ENCODE measurements around the gene SOX6.

Gene SOX6

DNA sequence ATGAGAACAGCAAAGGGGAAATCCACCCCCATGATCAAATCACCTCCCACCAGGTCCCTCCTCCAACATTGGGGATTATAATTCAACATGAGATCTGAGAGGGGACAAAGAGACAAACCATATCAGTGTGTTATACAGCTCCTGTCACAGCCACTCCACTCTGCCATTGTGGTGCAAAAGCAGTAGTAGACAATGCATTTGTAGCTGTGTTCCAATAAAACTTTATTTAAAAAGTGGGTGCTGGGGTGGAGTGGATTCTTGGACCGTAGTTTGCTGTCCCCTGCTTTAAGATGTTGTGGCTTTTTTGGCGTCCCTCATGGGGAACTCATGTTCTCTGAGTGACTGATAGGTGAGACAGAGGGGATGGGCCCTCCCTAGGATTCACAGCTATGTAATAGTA is 399.1 kb downstream of the SOX6 start:
- no peak for DNase-seq (ENCODE audit: low read depth)

- DNase-seq (ENCODE audit: low read depth), result no peak
Measured at GRCh38 chr11:15956302-15956701, 400.0 kb downstream of the SOX6 start.

GRCh38 chr11:15955595-15955994 is 400.8 kb downstream of the SOX6 start:
- no peak for DNase-seq (ENCODE audit: low read depth)

DNA sequence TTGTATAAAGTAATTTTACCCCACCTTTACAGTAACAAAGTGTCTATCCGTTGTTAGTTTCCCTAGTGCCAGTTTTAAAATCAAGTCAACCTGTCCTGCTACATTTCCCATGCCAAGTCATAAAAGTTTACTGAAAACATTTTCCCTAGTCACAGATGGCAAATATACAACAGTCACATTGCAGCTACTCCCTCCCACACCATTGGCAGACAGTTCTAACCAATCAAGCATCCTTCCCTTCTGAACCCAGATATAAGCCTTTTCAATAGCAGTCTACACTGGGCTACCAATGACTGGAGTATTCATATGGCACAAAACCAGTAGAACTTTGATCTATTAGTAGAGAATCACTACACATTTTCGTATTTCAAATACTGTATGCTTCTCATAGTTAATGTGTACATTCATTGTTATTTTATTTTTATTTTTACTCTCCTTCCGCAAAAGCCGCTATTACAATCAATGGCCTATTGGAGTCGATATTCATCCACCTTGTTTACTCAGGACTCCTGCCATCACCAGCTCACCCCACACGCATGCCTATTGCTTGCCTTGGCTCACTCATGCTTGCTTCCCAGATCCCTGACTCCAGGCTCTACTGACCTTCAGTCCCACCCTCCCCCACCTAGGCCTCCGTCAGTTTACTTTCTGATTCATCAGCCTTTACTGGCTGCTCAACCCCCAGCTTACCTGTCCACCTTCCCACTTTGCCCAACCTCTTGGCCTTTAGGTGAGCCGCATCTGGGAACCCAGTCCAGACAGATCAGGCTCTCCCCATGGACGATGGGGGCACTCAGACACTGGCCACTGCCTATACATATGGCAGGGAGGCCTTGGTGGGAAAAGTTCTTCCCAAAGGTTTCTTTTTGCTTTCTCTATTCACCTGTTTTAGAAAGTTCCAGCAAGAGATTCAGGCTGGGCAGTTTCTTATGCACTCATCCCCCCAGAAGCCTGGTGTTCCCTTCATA is 408.4 kb downstream of the SOX6 start:
- DNase-seq (ENCODE audit: low read depth), result no peak

GRCh38 chr11:15945726-15946125 is 410.6 kb downstream of the SOX6 start:
- DNase-seq (ENCODE audit: low read depth), result no peak

DNA sequence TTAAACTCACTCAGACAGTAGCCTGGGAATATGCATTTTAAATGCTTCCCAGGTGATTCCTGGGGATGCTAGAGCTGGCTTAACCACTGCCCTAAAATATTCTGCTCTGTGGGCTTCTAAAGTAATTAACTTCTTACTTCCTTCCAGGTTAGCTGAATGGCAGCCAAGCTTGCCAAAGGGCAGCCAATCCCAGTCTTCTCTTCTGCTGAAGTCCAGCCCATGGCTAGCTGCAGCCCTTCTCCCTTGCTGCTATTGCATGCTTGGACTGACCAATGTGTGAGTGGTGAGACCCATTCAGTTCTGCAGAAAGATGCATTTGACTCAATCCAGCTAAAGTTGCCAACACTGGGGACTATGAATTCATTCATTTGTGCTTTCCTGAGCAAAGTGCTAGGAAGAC is 411.9 kb downstream of the SOX6 start:
- no peak for DNase-seq (ENCODE audit: low read depth)

GRCh38 chr11:15943418-15944197 is 412.7 kb downstream of the SOX6 start:
- DNase-seq (ENCODE audit: low read depth), result no peak

GRCh38 chr11:15942936-15943335 is 413.4 kb downstream of the SOX6 start:
- no peak for DNase-seq (ENCODE audit: low read depth)

- no peak for DNase-seq (ENCODE audit: low read depth)
Measured at GRCh38 chr11:15942126-15942525, 414.2 kb downstream of the SOX6 start.

DNA sequence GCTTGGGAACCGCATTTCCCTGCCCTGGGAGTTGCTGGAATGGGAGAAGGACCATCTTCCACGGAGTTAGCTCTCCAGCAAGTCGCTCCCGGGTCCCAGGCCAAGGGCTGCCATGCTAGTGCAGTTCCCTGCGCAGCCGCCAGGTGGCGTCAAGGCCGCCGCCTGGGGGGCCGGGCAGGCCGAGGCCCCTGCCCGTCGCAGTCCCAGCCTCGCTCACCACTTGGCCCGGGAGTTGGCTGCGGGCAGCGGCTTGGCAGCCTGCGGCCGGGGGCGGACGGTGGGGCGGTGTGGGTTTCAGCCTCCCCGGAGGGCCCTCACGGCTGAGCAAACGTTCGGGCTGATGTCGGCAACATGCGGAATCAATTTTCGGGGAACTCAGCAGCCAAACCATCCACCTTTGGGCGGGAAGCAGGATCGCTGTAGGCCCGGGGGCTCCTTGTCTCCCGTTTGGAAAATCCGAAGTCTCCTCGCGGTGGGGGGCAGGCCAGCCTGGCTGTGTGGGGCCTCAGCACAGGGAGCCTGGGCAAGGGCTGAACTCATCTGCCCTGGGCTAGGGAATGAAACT is 415.1 kb downstream of the SOX6 start:
- DNase-seq (ENCODE audit: low read depth), result no peak

DNA sequence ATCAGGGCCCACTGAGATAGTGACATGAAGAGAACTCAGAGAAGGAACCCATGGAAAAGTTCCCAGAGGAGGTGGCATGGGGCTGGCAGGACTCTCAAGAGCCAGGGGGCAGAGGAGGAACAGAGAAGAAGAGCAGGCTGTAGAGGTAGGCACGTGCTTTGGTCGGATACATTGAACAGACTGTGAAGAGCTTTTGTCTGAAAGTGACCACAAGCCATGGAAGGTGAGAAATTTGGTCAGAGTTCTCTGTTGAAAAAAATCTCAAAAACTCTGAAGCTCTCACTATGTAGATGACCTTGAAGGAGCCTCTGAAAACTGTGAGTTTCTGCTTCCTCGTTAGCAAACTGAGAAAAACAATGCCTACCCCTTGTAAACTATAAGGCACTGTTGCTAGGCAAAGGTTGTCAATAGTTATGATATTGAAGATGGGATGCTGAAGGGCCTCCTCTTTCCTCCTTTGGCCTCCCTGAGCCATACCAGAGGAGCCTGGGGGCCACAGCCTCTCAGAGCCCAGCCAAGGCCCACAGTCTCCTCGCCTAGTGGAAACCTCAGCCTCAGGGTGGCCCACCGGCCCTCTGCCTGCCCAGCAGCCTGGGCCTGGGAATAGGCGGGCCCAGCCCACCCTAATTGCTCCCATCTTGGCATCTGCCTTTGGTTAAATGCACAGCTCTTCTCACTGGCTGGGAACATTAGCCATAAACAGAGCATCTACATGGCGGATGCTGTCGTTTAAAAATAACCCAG is 415.7 kb downstream of the SOX6 start:
- DNase-seq (ENCODE audit: low read depth), result no peak

DNA sequence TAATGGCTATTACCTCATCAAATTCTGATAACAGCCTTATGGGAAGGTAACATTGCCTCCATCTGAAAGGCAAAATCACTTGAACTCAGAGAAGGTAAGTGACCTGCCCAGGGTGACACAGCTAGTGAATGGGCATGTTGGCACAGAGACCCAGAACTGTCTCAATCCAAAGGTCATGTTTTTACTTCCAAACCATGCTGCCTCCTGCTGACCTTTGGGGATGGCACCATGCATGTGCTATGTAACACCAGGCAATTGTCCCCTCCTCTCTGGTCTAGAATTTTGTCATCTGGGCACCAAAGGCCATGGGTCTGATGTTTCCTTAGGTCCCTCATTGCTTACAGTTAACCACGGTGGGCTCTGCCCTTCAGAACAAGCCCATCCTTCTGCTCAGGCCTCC is 417.4 kb downstream of the SOX6 start:
- no peak for DNase-seq (ENCODE audit: low read depth)

DNA sequence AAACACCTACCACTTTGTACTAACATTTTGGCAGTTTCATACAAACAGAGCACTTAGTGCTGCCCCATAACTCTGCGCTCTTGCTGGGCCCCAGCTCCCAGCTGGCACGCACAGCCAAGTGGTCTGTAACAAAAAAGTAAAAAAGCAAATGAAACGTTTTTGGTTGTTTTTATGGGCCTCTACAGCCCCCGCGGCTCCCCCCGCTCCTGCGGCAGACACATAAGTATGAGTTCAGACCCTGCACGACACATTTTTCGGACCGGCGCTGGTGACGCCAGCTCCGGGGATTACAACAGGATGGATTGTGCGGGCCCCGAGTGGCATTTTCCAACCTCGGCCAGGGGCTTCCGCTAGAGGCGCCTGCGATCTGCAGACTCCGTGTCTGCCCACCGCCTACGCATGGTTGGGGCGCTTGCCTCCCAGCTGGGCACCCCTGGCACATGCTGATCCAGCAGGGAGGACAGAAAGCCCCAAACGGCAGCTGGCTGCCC is 418.2 kb downstream of the SOX6 start:
- DNase-seq (ENCODE audit: low read depth), result no peak

- DNase-seq (ENCODE audit: low read depth), result no peak
Measured at GRCh38 chr11:15937601-15938120, 418.7 kb downstream of the SOX6 start.

- no peak for DNase-seq (ENCODE audit: low read depth)
Measured at GRCh38 chr11:15936011-15936410, 420.3 kb downstream of the SOX6 start.

DNA sequence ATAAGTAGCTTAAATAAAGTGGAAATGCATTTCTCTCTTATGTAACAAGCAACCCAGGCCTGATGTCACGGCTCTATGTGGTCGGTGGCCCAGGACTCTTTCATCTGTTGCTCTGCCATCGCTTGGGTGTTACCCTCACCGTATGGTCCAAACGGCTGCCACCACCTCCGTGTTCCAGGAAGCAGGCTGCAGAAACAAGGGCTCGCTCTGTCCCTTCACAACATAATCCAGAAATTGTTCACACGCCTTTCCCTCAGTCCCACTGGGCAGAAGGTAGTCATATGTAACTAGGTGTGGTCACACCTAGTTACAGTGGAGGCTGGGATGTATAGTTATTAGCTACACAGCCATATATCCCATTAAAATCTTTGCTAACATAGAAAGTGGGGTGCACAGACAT is 421.0 kb downstream of the SOX6 start:
- no peak for DNase-seq (ENCODE audit: low read depth)

DNA sequence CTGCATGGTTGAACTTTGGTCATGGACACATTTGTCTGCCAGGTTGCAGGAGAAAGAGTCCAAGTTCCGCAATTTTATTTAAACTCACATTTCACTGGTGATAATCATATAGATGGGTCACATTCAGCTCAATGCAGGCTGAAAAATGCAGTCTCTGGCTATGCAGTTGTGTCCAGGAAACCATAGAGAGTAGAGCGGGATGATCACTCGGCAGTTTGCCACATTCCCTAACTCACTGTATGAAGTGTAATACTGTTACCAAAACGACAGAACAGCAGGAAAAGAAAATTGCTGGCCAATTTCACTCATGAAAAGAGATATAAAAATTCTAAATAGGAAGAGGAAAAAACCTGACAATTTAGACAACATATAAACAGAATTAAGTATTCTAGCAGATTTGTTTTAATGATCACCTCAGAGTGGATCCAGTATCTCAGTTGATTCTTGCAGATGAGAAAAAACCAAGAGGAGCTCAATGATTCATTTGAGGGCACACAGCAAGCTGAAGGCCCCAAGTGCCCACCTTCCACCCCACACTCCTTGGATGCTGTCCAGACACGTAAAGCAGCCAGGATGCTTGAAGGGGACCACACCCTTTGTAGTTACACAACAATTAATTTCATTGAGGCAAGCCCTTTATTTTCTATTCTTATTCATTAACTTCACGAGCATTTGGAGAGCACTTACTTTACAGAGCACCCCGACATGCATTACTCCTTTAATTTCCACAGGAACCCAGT is 422.3 kb downstream of the SOX6 start:
- DNase-seq (ENCODE audit: low read depth), result no peak

GRCh38 chr11:15932417-15932816 is 423.9 kb downstream of the SOX6 start:
- no peak for DNase-seq (ENCODE audit: low read depth)

- no peak for DNase-seq (ENCODE audit: low read depth)
Measured at GRCh38 chr11:15931497-15931896, 424.8 kb downstream of the SOX6 start.

GRCh38 chr11:15930442-15931025 is 425.8 kb downstream of the SOX6 start:
- DNase-seq (ENCODE audit: low read depth), result no peak
